Fibroblast of villous mesenchyme (primary cell): ENCODE data around the gene DHX35. TPM values are rescaled to one million over a fixed set of nuclear protein-coding genes. Genes with fewer than 3 reads are reported as not detected.
A peak's percentile ranks its signal among the peaks of the same experiment; 100 is the strongest.

ENCODE experiments used
- DNase-seq: peaks from one replicate; pipeline ENCODE4 v3.0.0-alpha.2; 2010; ENCODE audit warnings: low read depth
- H3K4me3 ChIP-seq: 2 replicates; pipeline ENCODE4 v1.5.1; 2011; ENCODE audit warnings: low read depth, mild to moderate bottlenecking, low read length
- CTCF ChIP-seq: IDR thresholded peaks from 2 replicates; pipeline ENCODE4 v1.5.1; 2012; ENCODE audit warnings: low read depth, mild to moderate bottlenecking, low read length; ENCODE audit not compliant: insufficient read depth
- total RNA-seq: library from RNA; depleted of rRNA; stranded (reverse); fragments of >200 nt; gene quantifications from 2 replicates; pipeline ENCODE4 v1.2.3, GENCODE V29; 2012

Gene DHX35
- total RNA-seq, 1 donor, result 12.5 TPM

- TF ChIP-seq CTCF, result no peak
- DNase-seq, result no peak
- no peak overlapping the region for H3K4me3 ChIP-seq
Observed at GRCh38 chr20:39036011-39036410, 73.9 kb downstream of the DHX35 start.

- no peak for DNase-seq
- no peak overlapping the region for H3K4me3 ChIP-seq
- TF ChIP-seq CTCF, result no peak
Observed at GRCh38 chr20:39036851-39037250, 74.7 kb downstream of the DHX35 start.

- TF ChIP-seq CTCF, result no peak
- H3K4me3 ChIP-seq, result no peak overlapping the region
- no peak for DNase-seq
Observed at GRCh38 chr20:39038047-39038446, 75.9 kb downstream of the DHX35 start.

GRCh38 chr20:39038495-39038894 is 76.4 kb downstream of the DHX35 start:
- TF ChIP-seq CTCF, result no peak

GRCh38 chr20:39039261-39039660 is 77.1 kb downstream of the DHX35 start:
- no peak for TF ChIP-seq CTCF
- no peak overlapping the region for H3K4me3 ChIP-seq
- peak; percentile 37 for DNase-seq

More at GRCh38 chr20:39038495-39038894, 76.4 kb downstream of the DHX35 start:
- H3K4me3 ChIP-seq, result no peak overlapping the region
- DNase-seq, result no peak

GRCh38 chr20:39040116-39040515 is 78.0 kb downstream of the DHX35 start:
- TF ChIP-seq CTCF, result no peak
- no peak overlapping the region for H3K4me3 ChIP-seq
- DNase-seq, result no peak

GRCh38 chr20:39041067-39041466 is 78.9 kb downstream of the DHX35 start:
- no peak for DNase-seq
- no peak overlapping the region for H3K4me3 ChIP-seq
- no peak for TF ChIP-seq CTCF
